Stomach (tissue), 4 donors: ENCODE results near the gene RLN2.

ENCODE experiments used
- POLR2AphosphoS5 ChIP-seq, 3 donors: sonication (generic); formaldehyde crosslinking; IDR thresholded peaks; one replicate each; pipeline ENCODE4 v1.6.1; 2016; ENCODE audit warnings: antibody characterized with exemption in 3 of 3
- TF ChIP-seq, protein P1 (sequence below), 7 experiments: fragments of 450-650 bp in 4 of 7; fragments of 200-600 bp in 3 of 7; sonication (generic) in 3 of 7; IDR thresholded peaks; one replicate each; pipeline ENCODE4 v1.5.1; 2016 to 2019; ENCODE audit warnings: antibody characterized with exemption in 7 of 7, control low read depth in 2 of 7, mild to moderate bottlenecking in 1 of 7

DNA sequence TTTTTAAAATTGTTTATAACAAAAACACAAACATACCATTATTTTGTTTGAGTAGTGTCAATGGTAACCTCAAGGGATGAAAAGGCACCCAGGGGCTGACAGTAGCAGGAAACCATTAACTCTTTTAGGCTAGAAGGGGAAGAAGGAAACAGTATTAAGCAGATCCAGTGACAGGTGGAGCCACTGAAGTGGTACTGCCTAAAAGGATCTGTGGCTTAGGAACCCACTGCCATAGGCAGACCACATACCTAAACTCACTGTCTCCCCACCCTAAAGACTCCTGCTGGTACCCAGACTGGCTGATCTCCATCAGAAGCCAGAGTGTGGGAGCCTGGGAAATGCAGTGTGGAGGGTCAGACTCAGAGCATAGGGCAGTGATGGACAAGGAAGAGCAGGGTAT, 21.7 kb upstream of the RLN2 start:
- TF ChIP-seq, protein P1, sequence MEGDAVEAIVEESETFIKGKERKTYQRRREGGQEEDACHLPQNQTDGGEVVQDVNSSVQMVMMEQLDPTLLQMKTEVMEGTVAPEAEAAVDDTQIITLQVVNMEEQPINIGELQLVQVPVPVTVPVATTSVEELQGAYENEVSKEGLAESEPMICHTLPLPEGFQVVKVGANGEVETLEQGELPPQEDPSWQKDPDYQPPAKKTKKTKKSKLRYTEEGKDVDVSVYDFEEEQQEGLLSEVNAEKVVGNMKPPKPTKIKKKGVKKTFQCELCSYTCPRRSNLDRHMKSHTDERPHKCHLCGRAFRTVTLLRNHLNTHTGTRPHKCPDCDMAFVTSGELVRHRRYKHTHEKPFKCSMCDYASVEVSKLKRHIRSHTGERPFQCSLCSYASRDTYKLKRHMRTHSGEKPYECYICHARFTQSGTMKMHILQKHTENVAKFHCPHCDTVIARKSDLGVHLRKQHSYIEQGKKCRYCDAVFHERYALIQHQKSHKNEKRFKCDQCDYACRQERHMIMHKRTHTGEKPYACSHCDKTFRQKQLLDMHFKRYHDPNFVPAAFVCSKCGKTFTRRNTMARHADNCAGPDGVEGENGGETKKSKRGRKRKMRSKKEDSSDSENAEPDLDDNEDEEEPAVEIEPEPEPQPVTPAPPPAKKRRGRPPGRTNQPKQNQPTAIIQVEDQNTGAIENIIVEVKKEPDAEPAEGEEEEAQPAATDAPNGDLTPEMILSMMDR (IDR thresholded peaks at IDR 0.05) = no peak
- TF ChIP-seq POLR2AphosphoS5 (IDR thresholded peaks at IDR 0.05) = no peak
